ENCODE results near the gene PRR23B. TPM values are rescaled to one million over a fixed set of nuclear protein-coding genes. Genes with fewer than 3 reads are reported as not detected.

Gene PRR23B
- total RNA-seq, 1 donor from 2014 or later, result not detected

GRCh38 chr3:138987181-138987580 lies 33.5 kb downstream of the PRR23B start:
- H3K9me3 Mint-ChIP-seq (ENCODE audit: low read depth), result no peaks in the 10 kb centered on the region
- no peak for DNase-seq (ENCODE audit: low spot score, unreplicated experiment)
- H3K4me1 Mint-ChIP-seq (ENCODE audit: low read depth), result no peaks in the 10 kb centered on the region
- TF ChIP-seq CTCF (IDR thresholded peaks at IDR 0.05; ENCODE audit: unreplicated experiment), result no peak
- peaks cover 33% of the 10 kb centered on the region for H3K27me3 Mint-ChIP-seq
- no peak overlapping the region for H3K27ac Mint-ChIP-seq
- H3K4me3 Mint-ChIP-seq (ENCODE audit: low read depth), result no peak overlapping the region
- no peaks in the 10 kb centered on the region for H3K36me3 Mint-ChIP-seq (ENCODE audit: insufficient read depth)

GRCh38 chr3:138985932-138986331 lies 34.8 kb downstream of the PRR23B start:
- peaks cover 35% of the 10 kb centered on the region for H3K27me3 Mint-ChIP-seq
- H3K9me3 Mint-ChIP-seq (ENCODE audit: low read depth), result no peaks in the 10 kb centered on the region
- TF ChIP-seq CTCF (IDR thresholded peaks at IDR 0.05; ENCODE audit: unreplicated experiment), result no peak
- no peaks in the 10 kb centered on the region for H3K4me1 Mint-ChIP-seq (ENCODE audit: low read depth)
- no peak overlapping the region for H3K27ac Mint-ChIP-seq
- no peak for DNase-seq (ENCODE audit: low spot score, unreplicated experiment)
- H3K36me3 Mint-ChIP-seq (ENCODE audit: insufficient read depth), result no peaks in the 10 kb centered on the region
- no peak overlapping the region for H3K4me3 Mint-ChIP-seq (ENCODE audit: low read depth)

- TF ChIP-seq CTCF (IDR thresholded peaks at IDR 0.05; ENCODE audit: unreplicated experiment), result no peak
- H3K27ac Mint-ChIP-seq, result no peak overlapping the region
- no peaks in the 10 kb centered on the region for H3K36me3 Mint-ChIP-seq (ENCODE audit: insufficient read depth)
- H3K9me3 Mint-ChIP-seq (ENCODE audit: low read depth), result no peaks in the 10 kb centered on the region
- peaks cover 40% of the 10 kb centered on the region for H3K27me3 Mint-ChIP-seq
- no peak overlapping the region for H3K4me3 Mint-ChIP-seq (ENCODE audit: low read depth)
- no peak for DNase-seq (ENCODE audit: low spot score, unreplicated experiment)
- no peaks in the 10 kb centered on the region for H3K4me1 Mint-ChIP-seq (ENCODE audit: low read depth)
Observed at GRCh38 chr3:138984816-138985215, 35.9 kb downstream of the PRR23B start.

- Mint-ChIP-seq H3K27ac (no peak overlapping the region), H3K27me3 (peaks cover 12% of the 10 kb centered on the region), H3K4me3 (ENCODE audit: low read depth) (no peak overlapping the region), H3K9me3 (ENCODE audit: low read depth) (no peaks in the 10 kb centered on the region), H3K36me3 (ENCODE audit: insufficient read depth) (no peaks in the 10 kb centered on the region), H3K4me1 (ENCODE audit: low read depth) (no peaks in the 10 kb centered on the region)
- DNase-seq (ENCODE audit: low spot score, unreplicated experiment), result no peak
- TF ChIP-seq CTCF (IDR thresholded peaks at IDR 0.05; ENCODE audit: unreplicated experiment), result no peak
Observed at GRCh38 chr3:138976047-138976446, 44.7 kb downstream of the PRR23B start.

- no peak for TF ChIP-seq CTCF (IDR thresholded peaks at IDR 0.05; ENCODE audit: unreplicated experiment)
- DNase-seq (ENCODE audit: low spot score, unreplicated experiment), result no peak
- no peak overlapping the region for H3K27ac Mint-ChIP-seq
- peaks cover 11% of the 10 kb centered on the region for H3K27me3 Mint-ChIP-seq
- no peak overlapping the region for H3K4me3 Mint-ChIP-seq (ENCODE audit: low read depth)
- no peaks in the 10 kb centered on the region for H3K9me3 Mint-ChIP-seq (ENCODE audit: low read depth)
- H3K4me1 Mint-ChIP-seq (ENCODE audit: low read depth), result no peaks in the 10 kb centered on the region
- H3K36me3 Mint-ChIP-seq (ENCODE audit: insufficient read depth), result no peaks in the 10 kb centered on the region
Observed at GRCh38 chr3:138975351-138975750, 45.4 kb downstream of the PRR23B start.

All from progenitor cell of endocrine pancreas (in vitro differentiated cells).